SK-N-SH (cell line): Measurements from ENCODE around the gene GPNMB. TPM values are rescaled to one million over a fixed set of nuclear protein-coding genes. Genes with fewer than 3 reads are reported as not detected.

ENCODE experiments used
- CTCF ChIA-PET: fragments of 300-600, 350-600 bp; formaldehyde crosslinking; extraction: SDS; loops from one replicate; lab custom pipeline; 2021; lab: Yijun Ruan, JAX
- POLR2A ChIA-PET: fragments of 350-600 bp; sonication (Branson Sonifier 250); formaldehyde crosslinking; extraction: SDS; loops from one replicate; lab custom pipeline; 2020; ENCODE audit warnings: antibody characterized with exemption, inconsistent platforms; lab: Yijun Ruan, JAX
- DNase-seq: peaks from one replicate; pipeline ENCODE4 v3.0.0; 2012
- H2AFZ ChIP-seq: fragments of 200-600 bp; sonication (generic); 2 replicates; pipeline ENCODE4 v1.8.1; 2016; ENCODE audit warnings: antibody characterized with exemption, mild to moderate bottlenecking, low read depth
- H3F3A ChIP-seq: fragments of 200-600 bp; sonication (generic); replicated peaks from 2 replicates; pipeline ENCODE3; 2016; ENCODE audit warnings: antibody characterized with exemption, mild to moderate bottlenecking; ENCODE audit not compliant: insufficient read depth
- H3K27ac ChIP-seq, 2 experiments: fragments of 200-500 bp in 1 of 2; fragments of 200-600 bp in 1 of 2; sonication (Bioruptor generic) in 1 of 2; sonication (generic), shearing (Covaris generic) in 1 of 2; 2 replicates each; pipeline versions ENCODE4 v1.5.1 to v1.6.1; 2014 to 2016; ENCODE audit warnings: low read depth in 2 of 2, inconsistent platforms in 1 of 2, low read length in 1 of 2, mild to moderate bottlenecking in 1 of 2, mixed read lengths in 1 of 2
- H3K27me3 ChIP-seq: fragments of 200-600 bp; sonication (generic), shearing (Covaris generic); 2 replicates; pipeline ENCODE4 v1.6.1; 2016; ENCODE audit warnings: mixed run types; ENCODE audit not compliant: insufficient read depth
- H3K36me3 ChIP-seq, 2 experiments: fragments of 200-500 bp in 1 of 2; fragments of 200-600 bp in 1 of 2; sonication (Bioruptor generic) in 1 of 2; sonication (generic) in 1 of 2; replicated peaks in 1 of 2; 2 replicates each; pipeline versions ENCODE3 to v1.5.1; 2014 to 2016; ENCODE audit warnings: low read length in 1 of 2, mild to moderate bottlenecking in 1 of 2; ENCODE audit not compliant: insufficient read depth in 2 of 2, control insufficient read depth in 1 of 2
- H3K4me1 ChIP-seq, 2 experiments: fragments of 200-500 bp in 1 of 2; fragments of 200-600 bp in 1 of 2; sonication (Bioruptor generic) in 1 of 2; sonication (generic), shearing (Covaris generic) in 1 of 2; 2 replicates each; pipeline versions ENCODE4 v1.5.1 to v1.6.1; 2014 to 2016; ENCODE audit warnings: low read depth in 1 of 2, low read length in 1 of 2, mixed run types in 1 of 2; ENCODE audit not compliant: insufficient read depth in 2 of 2, control insufficient read depth in 1 of 2
- H3K4me2 ChIP-seq: fragments of 200-600 bp; sonication (generic), shearing (Covaris generic); 2 replicates; pipeline ENCODE4 v1.6.1; 2017; ENCODE audit warnings: mixed run types
- H3K4me3 ChIP-seq, 2 experiments: fragments of 200-500 bp in 1 of 2; fragments of 200-600 bp in 1 of 2; sonication (Bioruptor generic) in 1 of 2; sonication (generic), shearing (Covaris generic) in 1 of 2; 2 replicates each; pipeline versions ENCODE4 v1.5.1 to v1.8.1; 2014 to 2016; ENCODE audit warnings: low read depth in 2 of 2, inconsistent platforms in 1 of 2, low read length in 1 of 2, mild to moderate bottlenecking in 1 of 2, mixed read lengths in 1 of 2, moderate library complexity in 1 of 2
- H3K79me2 ChIP-seq: fragments of 200-600 bp; sonication (generic); 2 replicates; pipeline ENCODE4 v1.8.1; 2017; ENCODE audit warnings: mild to moderate bottlenecking; ENCODE audit not compliant: insufficient read depth
- H3K9ac ChIP-seq: fragments of 200-600 bp; sonication (generic); 2 replicates; pipeline ENCODE4 v1.6.1; 2017; ENCODE audit warnings: mixed run types
- H3K9me2 ChIP-seq: fragments of 200-600 bp; sonication (generic); 2 replicates; pipeline ENCODE4 v1.6.1; 2017; ENCODE audit warnings: mixed run types
- H3K9me3 ChIP-seq: fragments of 200-600 bp; sonication (generic); 2 replicates; pipeline ENCODE4 v1.6.1; 2017; ENCODE audit warnings: mixed run types, mild to moderate bottlenecking, moderate library complexity
- H4K20me1 ChIP-seq: fragments of 200-600 bp; sonication (generic); 2 replicates; pipeline ENCODE4 v1.6.1; 2017; ENCODE audit warnings: mild to moderate bottlenecking, mixed run types; ENCODE audit not compliant: insufficient read depth
- EP300 ChIP-seq, 2 experiments: IDR thresholded peaks; 2 replicates each; pipeline versions ENCODE4 v1.4.0 to v1.6.1; 2012; ENCODE audit warnings: borderline replicate concordance in 1 of 2, low read depth in 1 of 2, low read length in 1 of 2
- EZH2phosphoT487 ChIP-seq: fragments of 200-600 bp; sonication (generic); IDR thresholded peaks from 2 replicates; pipeline ENCODE4 v1.6.1; 2017; ENCODE audit warnings: low read depth, mixed run types, mild to moderate bottlenecking, antibody characterized with exemption, moderate library complexity, borderline replicate concordance
- FOXJ3 ChIP-seq: sonication (generic); formaldehyde crosslinking; IDR thresholded peaks from 2 replicates; pipeline ENCODE4 v1.5.1; 2020; ENCODE audit warnings: mild to moderate bottlenecking, missing genetic modification reagents
- GABPA ChIP-seq: IDR thresholded peaks from 2 replicates; pipeline ENCODE4 v1.4.0; 2012; ENCODE audit warnings: low read depth, mild to moderate bottlenecking
- GATA2 ChIP-seq: sonication (generic); formaldehyde crosslinking; IDR thresholded peaks from 2 replicates; pipeline ENCODE4 v1.5.0; 2020; ENCODE audit warnings: mild to moderate bottlenecking, missing genetic modification reagents
- NFIC ChIP-seq: IDR thresholded peaks from 2 replicates; pipeline ENCODE4 v1.4.0; 2012; ENCODE audit warnings: borderline replicate concordance
- NRF1 ChIP-seq: IDR thresholded peaks from 2 replicates; pipeline ENCODE4 v1.6.1; 2012; ENCODE audit warnings: low read depth, mild to moderate bottlenecking, low read length
- PBX3 ChIP-seq: IDR thresholded peaks from 2 replicates; pipeline ENCODE4; 2012
- POLR2AphosphoS5 ChIP-seq: IDR thresholded peaks from 2 replicates; pipeline ENCODE4 v1.6.1; 2012; ENCODE audit warnings: low read depth, low read length
- RAD21 ChIP-seq: IDR thresholded peaks from 2 replicates; pipeline ENCODE4 v1.6.1; 2012; ENCODE audit warnings: mild to moderate bottlenecking, low read length
- RFX5 ChIP-seq: IDR thresholded peaks from 2 replicates; pipeline ENCODE4 v1.6.1; 2012; ENCODE audit warnings: mild to moderate bottlenecking, improper control_type of control experiment, low read length
- TAF1 ChIP-seq: IDR thresholded peaks from 2 replicates; pipeline ENCODE4 v1.6.1; 2012; ENCODE audit warnings: low read depth, mild to moderate bottlenecking, low read length, moderate library complexity, borderline replicate concordance
- TCF12 ChIP-seq: IDR thresholded peaks from 2 replicates; pipeline ENCODE4 v1.4.0; 2012
- TEAD4 ChIP-seq: IDR thresholded peaks from 2 replicates; pipeline ENCODE4 v1.4.0; 2012; ENCODE audit warnings: mild to moderate bottlenecking, borderline replicate concordance; ENCODE audit not compliant: insufficient read depth
- YY1 ChIP-seq: IDR thresholded peaks from 2 replicates; pipeline ENCODE4 v1.4.0; 2012; ENCODE audit warnings: low read depth, mild to moderate bottlenecking
- ZBTB33 ChIP-seq: IDR thresholded peaks from 2 replicates; pipeline ENCODE4 v1.4.0; 2012; ENCODE audit warnings: low read depth, borderline replicate concordance
- WGBS: methylation state at CpG from one replicate; pipeline ENCODE4 v1.1.6; 2017; ENCODE audit warnings: low lambda C conversion rate; 5-methylcytosine and 5-hydroxymethylcytosine counted together
- polyA plus RNA-seq, 3 experiments: library from polyadenylated mRNA; depleted of rRNA; stranded (reverse); fragments of >200 nt; gene quantifications; 2 replicates each; pipeline ENCODE4 v1.2.3, GENCODE V29; 2012
- TF ChIP-seq, protein P1 (sequence below): IDR thresholded peaks from 2 replicates; pipeline ENCODE4 v1.4.0; 2012; ENCODE audit warnings: low read depth
- TF ChIP-seq, protein P2 (sequence below): fragments of 150-350 bp; IDR thresholded peaks from 2 replicates; pipeline ENCODE4 v1.6.1; 2017; ENCODE audit warnings: antibody characterized with exemption, low read length, low read depth, borderline replicate concordance

GPNMB gene
- polyA plus RNA-seq, 1 of the 3 experiments (the other 2 are of a cell fraction) = 13.8 TPM

GRCh38 chr7:23247046-23247602, 549 bp downstream of the GPNMB start:
- 94% methylated on average over 6 of the region's 6 CpGs for WGBS
- no peak for DNase-seq
- H3K27me3 ChIP-seq = no peaks in the 10 kb centered on the region
- peak overlapping the region; percentile 73 for H2AFZ ChIP-seq
- H3K4me3 ChIP-seq = peak overlapping the region; percentile 12 to 33; a peak in 2 of 4 replicates
- peak overlapping the region; percentile 1; the same call in 1 of the 2 replicates for H3K9ac ChIP-seq
- peak overlapping the region; percentile 75 for H3K4me2 ChIP-seq
- H3K79me2 ChIP-seq = no peaks in the 10 kb centered on the region
- H3F3A ChIP-seq = peaks cover 13% of the 10 kb centered on the region
- POLR2A ChIA-PET = no interaction called here
- CTCF ChIA-PET = interaction anchor here (1.2 to 2.4 kb wide), 5 partner anchors 13 to 62 kb away, joined by 4 to 13 read pairs (median 6); no protein-coding TSS in a partner anchor
- H3K9me3 ChIP-seq = no peaks in the 10 kb centered on the region
- H3K4me1 ChIP-seq = peaks cover 6 to 7% of the 10 kb centered on the region in 2 experiments; a peak in 3 of 4 replicates
- peak overlapping the region; percentile 71 to 89 for H3K27ac ChIP-seq
- H3K9me2 ChIP-seq = no peaks in the 10 kb centered on the region
- no peak for TF ChIP-seq TCF12
- no peak for TF ChIP-seq GATA2 (CRISPR knock-in tag)
- no peak for TF ChIP-seq TAF1
- TF ChIP-seq NFIC = no peak
- no peak for TF ChIP-seq NRF1
- TF ChIP-seq GABPA = no peak
- TF ChIP-seq YY1 = no peak
- no peak for TF ChIP-seq RAD21
- TF ChIP-seq EP300 (IDR thresholded peaks at IDR 0.05; ENCODE audit: borderline replicate concordance in 1 of 2, low read depth in 1 of 2, low read length in 1 of 2) = no peak
- no peak for TF ChIP-seq FOXJ3
- TF ChIP-seq PBX3 = no peak
- no peak for TF ChIP-seq ZBTB33
- TF ChIP-seq EZH2phosphoT487 = no peak
- TF ChIP-seq POLR2AphosphoS5 = no peak
- TF ChIP-seq, protein P1, sequence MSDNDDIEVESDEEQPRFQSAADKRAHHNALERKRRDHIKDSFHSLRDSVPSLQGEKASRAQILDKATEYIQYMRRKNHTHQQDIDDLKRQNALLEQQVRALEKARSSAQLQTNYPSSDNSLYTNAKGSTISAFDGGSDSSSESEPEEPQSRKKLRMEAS = no peak
- TF ChIP-seq TEAD4 = no peak
- no peak for TF ChIP-seq RFX5
- TF ChIP-seq, protein P2, sequence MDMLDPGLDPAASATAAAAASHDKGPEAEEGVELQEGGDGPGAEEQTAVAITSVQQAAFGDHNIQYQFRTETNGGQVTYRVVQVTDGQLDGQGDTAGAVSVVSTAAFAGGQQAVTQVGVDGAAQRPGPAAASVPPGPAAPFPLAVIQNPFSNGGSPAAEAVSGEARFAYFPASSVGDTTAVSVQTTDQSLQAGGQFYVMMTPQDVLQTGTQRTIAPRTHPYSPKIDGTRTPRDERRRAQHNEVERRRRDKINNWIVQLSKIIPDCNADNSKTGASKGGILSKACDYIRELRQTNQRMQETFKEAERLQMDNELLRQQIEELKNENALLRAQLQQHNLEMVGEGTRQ = no peak
- no peaks in the 10 kb centered on the region for H4K20me1 ChIP-seq
- no peaks in the 10 kb centered on the region for H3K36me3 ChIP-seq
